ENCODE data around the gene LRMDA. TPM values are rescaled to one million over a fixed set of nuclear protein-coding genes. Genes with fewer than 3 reads are reported as not detected.

LRMDA gene
- total and polyA plus RNA-seq, 10 of the 15 experiments (the other 5 are each of a cell fraction or from before 2014, with no cell fraction given), result 0.07 to 0.54 (median 0.29) TPM; not detected in 4

DNA sequence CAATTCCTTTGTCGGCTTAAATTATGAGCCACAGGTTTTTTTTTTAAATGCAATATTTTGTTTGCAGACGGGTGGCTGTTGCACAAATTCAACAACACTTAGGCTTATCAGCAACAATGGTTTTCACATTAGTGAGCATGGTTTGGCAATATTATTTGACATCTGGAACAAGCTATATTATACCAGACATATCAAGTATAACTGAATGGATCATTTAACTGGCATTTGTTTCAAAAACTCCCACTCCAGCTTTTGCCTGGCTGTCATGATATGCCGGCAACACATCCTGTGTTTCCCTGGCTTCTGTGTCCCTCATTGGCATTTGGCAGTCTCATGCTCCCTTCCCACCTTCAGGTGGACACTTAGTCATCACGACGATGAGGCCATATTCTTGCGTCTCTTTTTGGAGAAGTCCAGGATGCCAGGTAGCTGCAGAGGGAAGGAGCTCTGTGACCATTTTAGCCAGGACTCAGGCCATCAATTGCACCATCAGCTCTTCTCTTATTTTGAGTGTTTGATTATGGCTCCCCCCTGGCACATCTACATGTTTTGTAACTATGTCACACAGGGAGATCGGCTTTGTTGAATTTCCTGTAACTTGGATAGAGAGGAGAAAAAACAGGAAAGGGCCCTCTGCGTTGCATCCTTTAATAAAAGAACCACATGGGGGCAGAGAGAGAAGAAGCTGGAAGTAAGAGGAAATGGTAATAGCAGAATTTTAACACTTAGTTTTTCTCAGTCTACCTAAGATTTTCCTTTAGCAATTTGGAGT, 413.9 kb downstream of the LRMDA start (continued):
- TF ChIP-seq, protein P1, sequence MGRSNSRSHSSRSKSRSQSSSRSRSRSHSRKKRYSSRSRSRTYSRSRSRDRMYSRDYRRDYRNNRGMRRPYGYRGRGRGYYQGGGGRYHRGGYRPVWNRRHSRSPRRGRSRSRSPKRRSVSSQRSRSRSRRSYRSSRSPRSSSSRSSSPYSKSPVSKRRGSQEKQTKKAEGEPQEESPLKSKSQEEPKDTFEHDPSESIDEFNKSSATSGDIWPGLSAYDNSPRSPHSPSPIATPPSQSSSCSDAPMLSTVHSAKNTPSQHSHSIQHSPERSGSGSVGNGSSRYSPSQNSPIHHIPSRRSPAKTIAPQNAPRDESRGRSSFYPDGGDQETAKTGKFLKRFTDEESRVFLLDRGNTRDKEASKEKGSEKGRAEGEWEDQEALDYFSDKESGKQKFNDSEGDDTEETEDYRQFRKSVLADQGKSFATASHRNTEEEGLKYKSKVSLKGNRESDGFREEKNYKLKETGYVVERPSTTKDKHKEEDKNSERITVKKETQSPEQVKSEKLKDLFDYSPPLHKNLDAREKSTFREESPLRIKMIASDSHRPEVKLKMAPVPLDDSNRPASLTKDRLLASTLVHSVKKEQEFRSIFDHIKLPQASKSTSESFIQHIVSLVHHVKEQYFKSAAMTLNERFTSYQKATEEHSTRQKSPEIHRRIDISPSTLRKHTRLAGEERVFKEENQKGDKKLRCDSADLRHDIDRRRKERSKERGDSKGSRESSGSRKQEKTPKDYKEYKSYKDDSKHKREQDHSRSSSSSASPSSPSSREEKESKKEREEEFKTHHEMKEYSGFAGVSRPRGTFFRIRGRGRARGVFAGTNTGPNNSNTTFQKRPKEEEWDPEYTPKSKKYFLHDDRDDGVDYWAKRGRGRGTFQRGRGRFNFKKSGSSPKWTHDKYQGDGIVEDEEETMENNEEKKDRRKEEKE (IDR thresholded peaks at IDR 0.05), result no peak

DNA sequence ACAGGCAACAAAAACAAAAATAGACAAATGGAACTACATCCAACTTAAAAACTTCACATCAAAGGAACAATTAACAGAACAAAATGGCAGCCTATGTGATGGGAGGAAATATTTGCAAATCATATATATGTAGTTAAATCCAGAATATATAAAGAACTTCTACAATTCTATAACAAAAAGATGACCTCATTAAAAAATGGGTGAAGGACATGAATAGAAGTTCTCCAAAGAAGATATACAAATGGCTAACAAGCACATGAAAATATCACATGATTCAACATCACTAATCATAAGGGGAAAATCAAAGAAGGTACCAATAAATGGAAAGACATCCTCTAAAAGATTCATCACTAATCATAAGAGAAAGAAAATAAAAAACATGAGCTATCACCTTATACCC, 416.1 kb downstream of the LRMDA start:
- ATAC-seq (no peak), DNase-seq (ENCODE audit: low read depth, low spot score) (no peak), FAIRE-seq (no peak)
- CTCF ChIA-PET, result no interaction called here
- Histone ChIP-seq H3K9ac (ENCODE audit: control insufficient read depth, insufficient read depth, low read length) (no peak overlapping the region), H3K27ac (ENCODE audit: control insufficient read depth, insufficient read depth) (no peak overlapping the region), H3K9me3 (replicated peaks; ENCODE audit: control insufficient read depth, insufficient read depth, low read length) (no peaks in the 10 kb centered on the region), H4K20me1 (ENCODE audit: control insufficient read depth, insufficient read depth) (no peaks in the 10 kb centered on the region), H3K4me2 (ENCODE audit: control insufficient read depth, insufficient read depth) (no peak overlapping the region), H3K27me3 (replicated peaks in 1 of 2; ENCODE audit: control insufficient read depth in 2 of 2, insufficient read depth in 2 of 2, low read length in 1 of 2) (no peaks in the 10 kb centered on the region), H3K36me3 (ENCODE audit: control insufficient read depth in 2 of 2, insufficient read depth in 2 of 2, low read length in 1 of 2) (no peaks in the 10 kb centered on the region), H2AFZ (ENCODE audit: control insufficient read depth, low read depth, low read length) (no peak overlapping the region), H3K4me3 (no peak overlapping the region), H3K4me1 (ENCODE audit: control insufficient read depth, insufficient read depth, low read length) (no peaks in the 10 kb centered on the region), H3K79me2 (ENCODE audit: control insufficient read depth, insufficient read depth, low read length) (no peaks in the 10 kb centered on the region)
- BruUV-seq (replicated peaks), result no TSS peak
- RAD21 ChIA-PET (ENCODE audit: unreplicated experiment), result no interaction called here
- POLR2A ChIA-PET, result no interaction called here
- intact Hi-C loops (cut with micrococcal nuclease; ENCODE audit: unreplicated experiment) (no loop called here), in situ Hi-C loops (cut with MboI) (no loop called here)
- TF ChIP-seq NR2C1 (IDR thresholded peaks at IDR 0.05) (no peak), ZNF207 (IDR thresholded peaks at IDR 0.05; ENCODE audit: borderline replicate concordance) (no peak), TCF12 (IDR thresholded peaks at IDR 0.05; ENCODE audit: low read depth, low read length) (no peak)
- SMC1A ChIA-PET (ENCODE audit: uncharacterized antibody, unreplicated experiment), result no interaction called here

All from GM12878 (cell line).